Stimulated activated CD4-positive, alpha-beta T cell treated with anti-CD3 and anti-CD28 coated beads, Interleukin-4, amount 100 ng/mL, for 1 hour (primary cell): ENCODE measurements around the gene MYRF.
A peak's percentile ranks its signal among the peaks of the same experiment; 100 is the strongest.

Experiments
- DNase-seq: peaks from one replicate; pipeline ENCODE4 v3.0.0-alpha.2; 2020

Gene MYRF

GRCh38 chr11:61752117-61752924, at the start of gene MYRF:
MYRF (plus strand) TSS chr11:61752636; CDS start chr11:61752745, 109 bp downstream.
- DNase-seq: peak; percentile 67

GRCh38 chr11:61702701-61703312, 49.6 kb upstream of the MYRF start:
- no peak for DNase-seq

- DNase-seq: no peak
Observed at GRCh38 chr11:61704838-61705237, 47.6 kb upstream of the MYRF start.

GRCh38 chr11:61706452-61707400, 45.7 kb upstream of the MYRF start:
- DNase-seq: no peak

GRCh38 chr11:61707574-61707973, 44.9 kb upstream of the MYRF start:
- DNase-seq: no peak

GRCh38 chr11:61709110-61709509, 43.3 kb upstream of the MYRF start:
- no peak for DNase-seq

- DNase-seq: no peak
Observed at GRCh38 chr11:61709572-61709971, 42.9 kb upstream of the MYRF start.

- DNase-seq: no peak
Observed at GRCh38 chr11:61710019-61710418, 42.4 kb upstream of the MYRF start.

GRCh38 chr11:61711037-61711436, 41.4 kb upstream of the MYRF start:
- no peak for DNase-seq

GRCh38 chr11:61711498-61711897, 40.9 kb upstream of the MYRF start:
- DNase-seq: no peak

- no peak for DNase-seq
Observed at GRCh38 chr11:61712314-61712713, 40.1 kb upstream of the MYRF start.

GRCh38 chr11:61712846-61713245, 39.6 kb upstream of the MYRF start:
- no peak for DNase-seq

- no peak for DNase-seq
Observed at GRCh38 chr11:61713464-61713863, 39.0 kb upstream of the MYRF start.

GRCh38 chr11:61713906-61714305, 38.5 kb upstream of the MYRF start:
- DNase-seq: no peak

- DNase-seq: no peak
Observed at GRCh38 chr11:61714316-61714715, 38.1 kb upstream of the MYRF start.

GRCh38 chr11:61714916-61715315, 37.5 kb upstream of the MYRF start:
- no peak for DNase-seq

- DNase-seq: no peak
Observed at GRCh38 chr11:61715867-61716266, 36.6 kb upstream of the MYRF start.

GRCh38 chr11:61716478-61717285, 35.8 kb upstream of the MYRF start:
- no peak for DNase-seq

- DNase-seq: no peak
Observed at GRCh38 chr11:61717286-61718033, 35.0 kb upstream of the MYRF start.

GRCh38 chr11:61718046-61718531, 34.3 kb upstream of the MYRF start:
- DNase-seq: no peak

- no peak for DNase-seq
Observed at GRCh38 chr11:61718621-61719302, 33.7 kb upstream of the MYRF start.
